Mononuclear cell (primary cell): ENCODE data around the gene PRTN3. TPM values are rescaled to one million over a fixed set of nuclear protein-coding genes. Genes with fewer than 3 reads are reported as not detected.

Source experiments
- H3K27me3 ChIP-seq: 2 replicates; pipeline ENCODE4 v1.6.0; 2011; ENCODE audit warnings: low read length, control low read depth; ENCODE audit not compliant: insufficient read depth
- H3K4me1 ChIP-seq: 2 replicates; pipeline ENCODE4 v1.5.1; 2011; ENCODE audit warnings: mild to moderate bottlenecking, low read length, control low read depth; ENCODE audit not compliant: insufficient read depth
- H3K4me3 ChIP-seq: 2 replicates; pipeline ENCODE4 v1.5.1; 2011; ENCODE audit warnings: mild to moderate bottlenecking, low read length, moderate library complexity
- H3K9me3 ChIP-seq: 2 replicates; pipeline ENCODE4 v1.5.1; 2011; ENCODE audit warnings: low read depth, mild to moderate bottlenecking, control low read depth, low read length
- total RNA-seq: library from RNA; depleted of rRNA; stranded (reverse); fragments of >200 nt; gene quantifications from one replicate; pipeline ENCODE4 v1.2.3, GENCODE V29; 2012

PRTN3 gene
- total RNA-seq, 1 donor: 0.31 TPM

GRCh38 chr19:800360-801029, 40.3 kb upstream of the PRTN3 start:
- peaks cover 57% of the 10 kb centered on the region for H3K4me1 ChIP-seq
- no peaks in the 10 kb centered on the region for H3K27me3 ChIP-seq
- no peak overlapping the region for H3K4me3 ChIP-seq
- no peaks in the 10 kb centered on the region for H3K9me3 ChIP-seq

- no peak overlapping the region for H3K4me3 ChIP-seq
Observed at GRCh38 chr19:801030-801860, 39.6 kb upstream of the PRTN3 start.

GRCh38 chr19:801861-802497, 38.8 kb upstream of the PRTN3 start:
- Histone ChIP-seq H3K27me3 (no peaks in the 10 kb centered on the region), H3K4me1 (peaks cover 50% of the 10 kb centered on the region), H3K4me3 (no peak overlapping the region), H3K9me3 (no peaks in the 10 kb centered on the region)

More at GRCh38 chr19:801030-801860, 39.6 kb upstream of the PRTN3 start:
- H3K9me3 ChIP-seq: no peaks in the 10 kb centered on the region
- no peaks in the 10 kb centered on the region for H3K27me3 ChIP-seq
- peaks cover 53% of the 10 kb centered on the region for H3K4me1 ChIP-seq

GRCh38 chr19:802498-803098, 38.2 kb upstream of the PRTN3 start:
- H3K9me3 ChIP-seq: no peaks in the 10 kb centered on the region
- H3K4me1 ChIP-seq: peaks cover 50% of the 10 kb centered on the region
- no peaks in the 10 kb centered on the region for H3K27me3 ChIP-seq
- H3K4me3 ChIP-seq: no peak overlapping the region

- no peaks in the 10 kb centered on the region for H3K27me3 ChIP-seq
- H3K4me3 ChIP-seq: no peak overlapping the region
- H3K9me3 ChIP-seq: no peaks in the 10 kb centered on the region
- peaks cover 48% of the 10 kb centered on the region for H3K4me1 ChIP-seq
Observed at GRCh38 chr19:803099-803561, 37.7 kb upstream of the PRTN3 start.

GRCh38 chr19:803686-804418, 36.9 kb upstream of the PRTN3 start:
- peaks cover 41% of the 10 kb centered on the region for H3K4me1 ChIP-seq

GRCh38 chr19:804419-805165, 36.2 kb upstream of the PRTN3 start:
- Histone ChIP-seq H3K9me3 (no peaks in the 10 kb centered on the region), H3K4me1 (peaks cover 34% of the 10 kb centered on the region), H3K27me3 (no peaks in the 10 kb centered on the region), H3K4me3 (no peak overlapping the region)

More at GRCh38 chr19:803686-804418, 36.9 kb upstream of the PRTN3 start:
- Histone ChIP-seq H3K27me3 (no peaks in the 10 kb centered on the region), H3K4me3 (no peak overlapping the region), H3K9me3 (no peaks in the 10 kb centered on the region)

- Histone ChIP-seq H3K27me3 (no peaks in the 10 kb centered on the region), H3K4me1 (peaks cover 28% of the 10 kb centered on the region), H3K4me3 (no peak overlapping the region), H3K9me3 (no peaks in the 10 kb centered on the region)
Observed at GRCh38 chr19:805166-805551, 35.6 kb upstream of the PRTN3 start.

GRCh38 chr19:805600-806550, 34.9 kb upstream of the PRTN3 start:
- peaks cover 21% of the 10 kb centered on the region for H3K4me1 ChIP-seq

GRCh38 chr19:806815-807421, 33.9 kb upstream of the PRTN3 start:
- peaks cover 10% of the 10 kb centered on the region for H3K4me1 ChIP-seq

More at GRCh38 chr19:805600-806550, 34.9 kb upstream of the PRTN3 start:
- H3K27me3 ChIP-seq: no peaks in the 10 kb centered on the region
- H3K9me3 ChIP-seq: no peaks in the 10 kb centered on the region
- no peak overlapping the region for H3K4me3 ChIP-seq

GRCh38 chr19:807627-808422, 33.0 kb upstream of the PRTN3 start:
- H3K27me3 ChIP-seq: no peaks in the 10 kb centered on the region
- H3K4me1 ChIP-seq: peaks cover 1% of the 10 kb centered on the region
- no peak overlapping the region for H3K4me3 ChIP-seq
- no peaks in the 10 kb centered on the region for H3K9me3 ChIP-seq

More at GRCh38 chr19:806815-807421, 33.9 kb upstream of the PRTN3 start:
- no peaks in the 10 kb centered on the region for H3K27me3 ChIP-seq
- H3K4me3 ChIP-seq: no peak overlapping the region
- H3K9me3 ChIP-seq: no peaks in the 10 kb centered on the region

- H3K27me3 ChIP-seq: no peaks in the 10 kb centered on the region
- no peaks in the 10 kb centered on the region for H3K9me3 ChIP-seq
- no peak overlapping the region for H3K4me3 ChIP-seq
- no peaks in the 10 kb centered on the region for H3K4me1 ChIP-seq
Observed at GRCh38 chr19:808423-808775, 32.4 kb upstream of the PRTN3 start.
